RWPE2 (cell line): Measurements from ENCODE around the gene FH.

Source experiments
- ATAC-seq: fragments of 200-7000 bp; cut with Tn5 transposase; 3 replicates; pipeline ENCODE4 v1.9.1; 2021; ENCODE audit warnings: low read depth
- DNase-seq: peaks from one replicate; pipeline ENCODE4 v3.0.0-alpha.2; 2020; ENCODE audit warnings: low spot score
- H3K27ac ChIP-seq: fragments of 450-650 bp; 2 replicates; pipeline ENCODE4 v1.5.1; 2017; ENCODE audit warnings: mild to moderate bottlenecking; ENCODE audit not compliant: poor library complexity, severe bottlenecking
- H3K27me3 ChIP-seq: fragments of 250-450 bp; sonication (Bioruptor Pico); 2 replicates; pipeline ENCODE4 v1.5.1; 2021; ENCODE audit warnings: mild to moderate bottlenecking, moderate library complexity; ENCODE audit not compliant: insufficient read depth, poor library complexity, severe bottlenecking
- H3K36me3 ChIP-seq: fragments of 250-450 bp; sonication (Bioruptor Pico); 2 replicates; pipeline ENCODE4 v1.5.1; 2020; ENCODE audit warnings: low read depth, mild to moderate bottlenecking, moderate library complexity
- H3K4me1 ChIP-seq: fragments of 250-450 bp; sonication (Bioruptor Pico); 2 replicates; pipeline ENCODE4 v1.5.1; 2021; ENCODE audit warnings: mild to moderate bottlenecking, moderate library complexity; ENCODE audit not compliant: insufficient read depth, poor library complexity, severe bottlenecking
- H3K4me3 ChIP-seq: fragments of 250-450 bp; sonication (Bioruptor Pico); 2 replicates; pipeline ENCODE4 v1.5.1; 2021; ENCODE audit warnings: mild to moderate bottlenecking, moderate library complexity; ENCODE audit not compliant: severe bottlenecking
- H3K9me3 ChIP-seq: fragments of 250-450 bp; sonication (Bioruptor Pico); 2 replicates; pipeline ENCODE4 v1.5.1; 2021; ENCODE audit warnings: mild to moderate bottlenecking, moderate library complexity; ENCODE audit not compliant: severe bottlenecking
- CTCF ChIP-seq: fragments of 450-650 bp; IDR thresholded peaks from one replicate; pipeline ENCODE4 v1.5.1; 2017; ENCODE audit warnings: mild to moderate bottlenecking, moderate library complexity; ENCODE audit not compliant: poor library complexity, severe bottlenecking

The FH gene

GRCh38 chr1:241557031-241557430 lies 37.5 kb upstream of the FH start:
- H3K4me3 ChIP-seq: no peak overlapping the region

GRCh38 chr1:241555526-241555925 lies 36.0 kb upstream of the FH start:
- Histone ChIP-seq H3K27ac (no peak overlapping the region), H3K4me1 (no peaks in the 10 kb centered on the region), H3K27me3 (no peaks in the 10 kb centered on the region), H3K9me3 (no peaks in the 10 kb centered on the region), H3K36me3 (no peaks in the 10 kb centered on the region), H3K4me3 (no peak overlapping the region)
- DNase-seq (no peak), ATAC-seq (no peak)
- no peak for TF ChIP-seq CTCF

More at GRCh38 chr1:241557031-241557430, 37.5 kb upstream of the FH start:
- DNase-seq (no peak), ATAC-seq (no peak)
- no peaks in the 10 kb centered on the region for H3K27me3 ChIP-seq
- H3K36me3 ChIP-seq: no peaks in the 10 kb centered on the region
- H3K27ac ChIP-seq: no peak overlapping the region
- TF ChIP-seq CTCF: no peak
- no peaks in the 10 kb centered on the region for H3K9me3 ChIP-seq
- H3K4me1 ChIP-seq: no peaks in the 10 kb centered on the region

- H3K36me3 ChIP-seq: no peaks in the 10 kb centered on the region
- ATAC-seq: no peak
- H3K4me1 ChIP-seq: no peaks in the 10 kb centered on the region
- TF ChIP-seq CTCF: no peak
- no peak overlapping the region for H3K27ac ChIP-seq
- DNase-seq: no peak
- no peaks in the 10 kb centered on the region for H3K9me3 ChIP-seq
- no peak overlapping the region for H3K4me3 ChIP-seq
- H3K27me3 ChIP-seq: no peaks in the 10 kb centered on the region
Measured at GRCh38 chr1:241553886-241554592, 34.5 kb upstream of the FH start.

GRCh38 chr1:241551759-241552638 lies 32.4 kb upstream of the FH start:
- Histone ChIP-seq H3K36me3 (no peaks in the 10 kb centered on the region), H3K27ac (no peak overlapping the region), H3K4me3 (no peak overlapping the region), H3K4me1 (no peaks in the 10 kb centered on the region), H3K27me3 (no peaks in the 10 kb centered on the region), H3K9me3 (no peaks in the 10 kb centered on the region)
- TF ChIP-seq CTCF: no peak
- DNase-seq (no peak), ATAC-seq (no peak)
